GM19397 (cell line): ENCODE measurements around the gene UTS2R.
"Not testable (repeated sequence)": the region's sequence is repeated elsewhere in the genome, so short reads cannot be mapped to it uniquely, and the experiment has no call there.

Source experiments
- ATAC-seq: cut with Tn5 transposase; IDR thresholded peaks from one replicate; pipeline ENCODE4 v1.9.1; 2021; ENCODE audit warnings: mild to moderate bottlenecking, moderate library complexity; ENCODE audit not compliant: unreplicated experiment

Gene UTS2R

GRCh38 chr17:82353484-82353883, 18.1 kb upstream of the UTS2R start:
- ATAC-seq = no peak

- no peak for ATAC-seq
Measured at GRCh38 chr17:82354804-82355308, 16.7 kb upstream of the UTS2R start.

- ATAC-seq = no peak
Measured at GRCh38 chr17:82355770-82356427, 15.7 kb upstream of the UTS2R start.

GRCh38 chr17:82356845-82357355, 14.7 kb upstream of the UTS2R start:
- ATAC-seq = no peak

GRCh38 chr17:82357394-82357793, 14.2 kb upstream of the UTS2R start:
- no peak for ATAC-seq

- ATAC-seq = no peak
Measured at GRCh38 chr17:82358465-82359350, 12.9 kb upstream of the UTS2R start, which contains the start of gene TEX19. Gene TEX19, plus strand, starts transcription at chr17:82359247. Its CDS starts 2,904 bp downstream, at chr17:82362151.

GRCh38 chr17:82359451-82360074, 12.0 kb upstream of the UTS2R start:
- not testable (repeated sequence) for ATAC-seq

- no peak for ATAC-seq
Measured at GRCh38 chr17:82361885-82362633, 9.5 kb upstream of the UTS2R start.

- ATAC-seq = no peak
Measured at GRCh38 chr17:82365606-82366295, 5.8 kb upstream of the UTS2R start.

GRCh38 chr17:82366749-82367148, 4.8 kb upstream of the UTS2R start:
- no peak for ATAC-seq

- ATAC-seq = no peak
Measured at GRCh38 chr17:82367724-82368524, 3.6 kb upstream of the UTS2R start.

- no peak for ATAC-seq
Measured at GRCh38 chr17:82369211-82369610, 2.4 kb upstream of the UTS2R start.

GRCh38 chr17:82370471-82371332, 863 bp upstream of the UTS2R start:
- ATAC-seq = no peak

GRCh38 chr17:82372249-82373071, 895 bp downstream of the UTS2R start:
- no peak for ATAC-seq

- not testable (repeated sequence) for ATAC-seq
Measured at GRCh38 chr17:82373072-82373452, 1.5 kb downstream of the UTS2R start.

GRCh38 chr17:82373731-82374625, 2.4 kb downstream of the UTS2R start:
- ATAC-seq = no peak
